ENCODE measurements around the gene INPP4A. TPM values are rescaled to one million over a fixed set of nuclear protein-coding genes. Genes with fewer than 3 reads are reported as not detected.

Gene INPP4A
- total and polyA plus RNA-seq, 2 of the 13 experiments (the other 11 are each of a cell fraction or from before 2014, with no cell fraction given), result 10.1 to 10.9 TPM

GRCh38 chr2:98445177-98445682 lies 572 bp downstream of the INPP4A start (continued):
- TF ChIP-seq ZNF710 (CRISPR knock-in tag; IDR thresholded peaks at IDR 0.05; ENCODE audit: borderline replicate concordance) (no peak), ZNF564 (CRISPR knock-in tag; IDR thresholded peaks at IDR 0.05) (no peak), CREB3 (CRISPR knock-in tag; IDR thresholded peaks at IDR 0.05) (no peak), SMYD3 (CRISPR knock-in tag; IDR thresholded peaks at IDR 0.05) (no peak), GATA4 (IDR thresholded peaks at IDR 0.05; ENCODE audit: borderline replicate concordance, low read depth) (no peak), FOXA3 (CRISPR knock-in tag; IDR thresholded peaks at IDR 0.05) (no peak), ZNF7 (CRISPR knock-in tag; IDR thresholded peaks at IDR 0.05) (no peak), RFXANK (CRISPR knock-in tag; IDR thresholded peaks at IDR 0.05) (no peak), ZBTB14 (CRISPR knock-in tag; IDR thresholded peaks at IDR 0.05) (peak; percentile 47; the same call in 1 of the 2 replicates), ZMAT3 (CRISPR knock-in tag; conservative IDR thresholded peaks at IDR 0.05) (0 out of 2 replicates have a peak, but pooled peaks have one; percentile 21), ATF7-NPFF (CRISPR knock-in tag; IDR thresholded peaks at IDR 0.05; ENCODE audit: low read depth) (no peak; the same call in 1 of the 2 replicates), HMG20B (CRISPR knock-in tag; conservative IDR thresholded peaks at IDR 0.05) (no peak), ZNF644 (CRISPR knock-in tag; IDR thresholded peaks at IDR 0.05; ENCODE audit: low read depth) (no peak), PRDM15 (CRISPR knock-in tag; IDR thresholded peaks at IDR 0.05) (0 out of 2 replicates have a peak, but pooled peaks have one; percentile 23), LCORL (IDR thresholded peaks at IDR 0.05) (no peak), LCORL (CRISPR knock-in tag; IDR thresholded peaks at IDR 0.05) (0 out of 2 replicates have a peak, but pooled peaks have one; percentile 15), ZNF790 (CRISPR knock-in tag; IDR thresholded peaks at IDR 0.05; ENCODE audit: borderline replicate concordance) (peak; percentile 18; the same call in 1 of the 2 replicates), ZFP62 (CRISPR knock-in tag; IDR thresholded peaks at IDR 0.05) (no peak), DNMT1 (CRISPR knock-in tag; IDR thresholded peaks at IDR 0.05) (0 out of 2 replicates have a peak, but pooled peaks have one; percentile 32), ZNF569 (CRISPR knock-in tag; IDR thresholded peaks at IDR 0.05; ENCODE audit: borderline replicate concordance) (no peak), ZNF703 (CRISPR knock-in tag; IDR thresholded peaks at IDR 0.05; ENCODE audit: borderline replicate concordance) (no peak), IRF9 (CRISPR knock-in tag; IDR thresholded peaks at IDR 0.05; ENCODE audit: borderline replicate concordance) (peak; percentile 7; the same call in 1 of the 2 replicates), ASH2L (IDR thresholded peaks at IDR 0.05; ENCODE audit: insufficient read length, low read depth, low read length) (peak; percentile 67)
